DND-41 (cell line): ENCODE results near the gene IL15.

ENCODE experiments used
- ATAC-seq: fragments of 200-7000 bp; cut with Tn5 transposase; 3 replicates; pipeline ENCODE4 v1.9.1; 2021; ENCODE audit warnings: low read depth; ENCODE audit not compliant: insufficient read depth
- DNase-seq: peaks from one replicate; pipeline ENCODE4 v3.0.0-alpha.2; 2020
- H2AFZ ChIP-seq: 2 replicates; pipeline ENCODE4 v1.6.0; 2012; ENCODE audit warnings: low read depth, low read length
- H3K27ac ChIP-seq: 2 replicates; pipeline ENCODE4 v1.5.1; 2012; ENCODE audit warnings: low read length, inconsistent platforms
- H3K27me3 ChIP-seq: fragments of 200-600 bp; sonication (generic); 2 replicates; pipeline ENCODE4 v1.6.0; 2012; ENCODE audit warnings: low read length, mild to moderate bottlenecking, inconsistent platforms; ENCODE audit not compliant: insufficient read depth, poor library complexity
- H3K36me3 ChIP-seq: 2 replicates; pipeline ENCODE4 v1.5.1; 2012; ENCODE audit warnings: low read length, inconsistent platforms; ENCODE audit not compliant: insufficient read depth
- H3K4me1 ChIP-seq: 2 replicates; pipeline ENCODE4 v1.5.1; 2012; ENCODE audit warnings: mild to moderate bottlenecking, low read length; ENCODE audit not compliant: insufficient read depth
- H3K4me2 ChIP-seq: 2 replicates; pipeline ENCODE4 v1.6.0; 2012; ENCODE audit warnings: mild to moderate bottlenecking, moderate library complexity, low read length, inconsistent platforms; ENCODE audit not compliant: insufficient read depth
- H3K4me3 ChIP-seq, 2 experiments: fragments of 200-600 bp in 1 of 2; shearing (Covaris generic) in 1 of 2; 2 replicates each; pipeline ENCODE4 v1.5.1; 2012 to 2016; ENCODE audit warnings: inconsistent platforms in 2 of 2, low read length in 2 of 2, mild to moderate bottlenecking in 2 of 2, low read depth in 1 of 2, moderate library complexity in 1 of 2
- H3K79me2 ChIP-seq: 2 replicates; pipeline ENCODE4 v1.6.0; 2012; ENCODE audit warnings: low read length, inconsistent platforms; ENCODE audit not compliant: insufficient read depth
- H3K9ac ChIP-seq: 2 replicates; pipeline ENCODE4 v1.6.0; 2012; ENCODE audit warnings: low read depth, mild to moderate bottlenecking, inconsistent platforms, low read length, moderate library complexity
- H3K9me3 ChIP-seq: 2 replicates; pipeline ENCODE4 v1.5.1; 2012; ENCODE audit warnings: low read length, moderate library complexity, mild to moderate bottlenecking, inconsistent platforms; ENCODE audit not compliant: insufficient read depth, severe bottlenecking
- H4K20me1 ChIP-seq: 2 replicates; pipeline ENCODE4 v1.6.0; 2012; ENCODE audit warnings: low read length; ENCODE audit not compliant: insufficient read depth
- EZH2 ChIP-seq: IDR thresholded peaks from 3 replicates; pipeline ENCODE4 v1.6.1; 2012; ENCODE audit warnings: borderline replicate concordance, low read depth, mild to moderate bottlenecking, moderate library complexity, low read length, inconsistent platforms; ENCODE audit not compliant: severe bottlenecking
- TF ChIP-seq, protein P1 (sequence below): IDR thresholded peaks from 2 replicates; pipeline ENCODE4 v1.5.1; 2012; ENCODE audit warnings: borderline replicate concordance, low read length, moderate library complexity, mild to moderate bottlenecking; ENCODE audit not compliant: poor library complexity, severe bottlenecking; ENCODE audit errors: extremely low read depth

The IL15 gene

DNA sequence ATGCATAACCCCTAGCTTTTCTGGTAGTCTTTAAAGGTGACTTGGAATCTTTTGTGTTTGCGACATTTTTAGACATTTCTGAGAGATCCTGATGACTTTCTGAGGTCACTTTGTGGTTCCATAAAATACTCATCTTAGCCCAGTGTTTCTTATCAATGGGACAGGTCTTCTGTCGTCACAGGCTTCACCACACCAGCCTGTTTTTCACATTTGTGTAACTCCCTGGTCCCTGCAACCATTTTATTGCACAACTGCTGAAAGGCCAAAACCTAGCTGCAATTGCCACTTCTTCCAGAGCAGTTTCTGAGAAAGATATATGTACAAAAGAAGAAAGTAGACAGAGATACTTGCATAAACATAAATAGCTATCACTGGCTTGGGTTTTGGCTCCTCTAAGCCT is 120.9 kb downstream of the IL15 start:
- no peaks in the 10 kb centered on the region for H3K36me3 ChIP-seq
- no peaks in the 10 kb centered on the region for H4K20me1 ChIP-seq
- H3K79me2 ChIP-seq = no peaks in the 10 kb centered on the region
- no peak overlapping the region for H3K27ac ChIP-seq
- DNase-seq (no peak), ATAC-seq (no peak)
- no peak overlapping the region for H3K4me3 ChIP-seq
- TF ChIP-seq, protein P1, sequence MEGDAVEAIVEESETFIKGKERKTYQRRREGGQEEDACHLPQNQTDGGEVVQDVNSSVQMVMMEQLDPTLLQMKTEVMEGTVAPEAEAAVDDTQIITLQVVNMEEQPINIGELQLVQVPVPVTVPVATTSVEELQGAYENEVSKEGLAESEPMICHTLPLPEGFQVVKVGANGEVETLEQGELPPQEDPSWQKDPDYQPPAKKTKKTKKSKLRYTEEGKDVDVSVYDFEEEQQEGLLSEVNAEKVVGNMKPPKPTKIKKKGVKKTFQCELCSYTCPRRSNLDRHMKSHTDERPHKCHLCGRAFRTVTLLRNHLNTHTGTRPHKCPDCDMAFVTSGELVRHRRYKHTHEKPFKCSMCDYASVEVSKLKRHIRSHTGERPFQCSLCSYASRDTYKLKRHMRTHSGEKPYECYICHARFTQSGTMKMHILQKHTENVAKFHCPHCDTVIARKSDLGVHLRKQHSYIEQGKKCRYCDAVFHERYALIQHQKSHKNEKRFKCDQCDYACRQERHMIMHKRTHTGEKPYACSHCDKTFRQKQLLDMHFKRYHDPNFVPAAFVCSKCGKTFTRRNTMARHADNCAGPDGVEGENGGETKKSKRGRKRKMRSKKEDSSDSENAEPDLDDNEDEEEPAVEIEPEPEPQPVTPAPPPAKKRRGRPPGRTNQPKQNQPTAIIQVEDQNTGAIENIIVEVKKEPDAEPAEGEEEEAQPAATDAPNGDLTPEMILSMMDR = no peak
- TF ChIP-seq EZH2 = no peak
- H2AFZ ChIP-seq = no peak overlapping the region
- no peaks in the 10 kb centered on the region for H3K4me1 ChIP-seq
- H3K9me3 ChIP-seq = no peaks in the 10 kb centered on the region
- no peak overlapping the region for H3K4me2 ChIP-seq
- H3K27me3 ChIP-seq = no peaks in the 10 kb centered on the region
- H3K9ac ChIP-seq = no peak overlapping the region

DNA sequence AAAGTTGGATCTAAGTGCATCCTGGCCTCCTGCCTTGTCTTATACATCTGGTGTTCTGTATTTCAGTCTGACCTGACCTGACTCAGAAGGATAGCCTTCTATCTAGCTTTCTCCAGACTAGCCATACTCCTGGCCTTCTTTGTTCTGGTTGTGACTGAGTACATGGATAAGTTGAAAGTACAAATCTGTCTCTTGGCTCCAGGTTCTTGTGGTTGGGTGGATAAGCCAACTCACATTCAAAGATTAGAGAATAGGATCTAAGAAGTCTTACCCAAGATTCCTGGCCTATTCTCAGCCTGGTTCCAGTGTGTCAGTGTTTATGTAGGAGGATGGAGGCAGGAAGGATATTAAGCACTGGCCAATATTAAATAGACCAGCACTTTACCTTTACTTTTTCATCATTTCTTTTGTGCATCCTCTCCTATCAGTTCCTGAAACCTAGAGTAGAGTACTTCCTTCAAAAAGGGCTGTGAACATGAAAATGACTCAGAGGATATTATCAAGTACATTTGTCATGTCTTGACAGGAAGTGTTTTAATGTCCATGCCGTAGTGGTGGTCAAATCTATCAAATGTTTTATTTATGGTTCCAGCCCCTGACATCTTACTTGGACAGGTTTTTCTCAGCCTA is 123.5 kb downstream of the IL15 start:
- H3K27me3 ChIP-seq = no peaks in the 10 kb centered on the region
- TF ChIP-seq, protein P1 = no peak
- TF ChIP-seq EZH2 = no peak
- no peak overlapping the region for H3K4me2 ChIP-seq
- H3K9ac ChIP-seq = no peak overlapping the region
- H4K20me1 ChIP-seq = no peaks in the 10 kb centered on the region
- H3K4me3 ChIP-seq = no peak overlapping the region
- DNase-seq (no peak), ATAC-seq (no peak)
- H3K27ac ChIP-seq = no peak overlapping the region
- no peak overlapping the region for H2AFZ ChIP-seq
- H3K36me3 ChIP-seq = no peaks in the 10 kb centered on the region
- H3K4me1 ChIP-seq = no peaks in the 10 kb centered on the region
- no peaks in the 10 kb centered on the region for H3K79me2 ChIP-seq
- H3K9me3 ChIP-seq = no peaks in the 10 kb centered on the region

DNA sequence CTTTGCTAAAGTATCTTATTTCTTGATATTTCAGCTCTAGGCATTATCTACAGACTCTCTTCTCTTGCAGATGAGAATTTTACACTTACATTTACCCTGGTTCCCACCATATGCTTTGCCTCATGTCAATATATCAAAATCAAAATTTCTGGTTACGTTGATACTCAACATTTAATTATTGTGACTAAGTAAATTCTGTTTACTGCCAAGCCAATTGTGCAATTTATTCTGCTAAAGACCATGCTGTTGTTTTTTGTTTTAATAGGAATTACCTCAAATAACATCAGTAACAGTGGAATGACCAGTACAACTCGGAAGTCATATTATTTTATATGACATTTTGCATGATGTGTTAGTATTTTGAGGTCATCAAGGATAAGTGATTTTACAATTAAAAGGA is 125.5 kb downstream of the IL15 start:
- no peaks in the 10 kb centered on the region for H3K79me2 ChIP-seq
- H3K27me3 ChIP-seq = no peaks in the 10 kb centered on the region
- H3K27ac ChIP-seq = no peak overlapping the region
- H3K9ac ChIP-seq = no peak overlapping the region
- H3K4me1 ChIP-seq = no peaks in the 10 kb centered on the region
- no peak for ATAC-seq
- no peaks in the 10 kb centered on the region for H3K9me3 ChIP-seq
- no peak overlapping the region for H3K4me3 ChIP-seq
- H4K20me1 ChIP-seq = no peaks in the 10 kb centered on the region
- H2AFZ ChIP-seq = no peak overlapping the region
- no peaks in the 10 kb centered on the region for H3K36me3 ChIP-seq
- H3K4me2 ChIP-seq = no peak overlapping the region
- no peak for TF ChIP-seq EZH2
- TF ChIP-seq, protein P1 = no peak
- DNase-seq = no peak
